Esophagus muscularis mucosa (tissue), 3 donors: ENCODE measurements around the gene BOLA2.
"Not testable (repeated sequence)": the region's sequence is repeated elsewhere in the genome, so short reads cannot be mapped to it uniquely, and the experiment has no call there.

ENCODE experiments used
- CTCF ChIP-seq, 3 experiments: fragments of 200-600 bp in 2 of 3; fragments of 450-650 bp in 1 of 3; sonication (generic) in 2 of 3; IDR thresholded peaks; one replicate each; pipeline ENCODE4 v1.5.1; 2017 to 2019; ENCODE audit warnings: antibody characterized with exemption in 3 of 3, mild to moderate bottlenecking in 2 of 3, moderate library complexity in 1 of 3
- POLR2AphosphoS5 ChIP-seq, 2 donors: sonication (generic); formaldehyde crosslinking; IDR thresholded peaks; one replicate each; pipeline ENCODE4 v1.6.1; 2017; ENCODE audit warnings: antibody characterized with exemption in 2 of 2

DNA sequence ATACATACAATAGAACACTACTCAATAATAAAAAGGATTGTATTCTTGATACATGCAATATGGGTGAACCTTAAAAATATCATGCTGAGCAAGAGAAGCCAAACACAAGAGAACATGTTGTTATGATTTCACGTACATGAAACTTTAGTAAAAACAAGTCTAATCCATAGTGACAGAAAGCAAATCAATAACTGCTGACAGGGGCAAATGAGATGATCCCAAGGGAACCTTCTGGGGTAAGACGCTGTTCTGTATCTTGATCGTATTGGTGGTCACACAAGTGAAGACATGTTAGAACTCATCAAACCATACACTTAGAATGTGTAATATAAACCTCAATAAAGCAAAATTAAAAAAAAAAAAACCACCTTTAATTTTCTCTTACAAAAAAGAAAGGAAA, 28.8 kb downstream of the BOLA2 start:
- not testable (repeated sequence) for TF ChIP-seq POLR2AphosphoS5, CTCF (IDR thresholded peaks at IDR 0.05)
